HepG2 (cell line): ENCODE results near the gene VARS1. TPM values are rescaled to one million over a fixed set of nuclear protein-coding genes. Genes with fewer than 3 reads are reported as not detected.
A peak's percentile ranks its signal among the peaks of the same experiment; 100 is the strongest.

Experiments used
- DNMT3B ChIP-seq: conservative IDR thresholded peaks from 2 replicates; pipeline ENCODE4 v1.6.1; 2016; ENCODE audit warnings: missing biosample characterization, control low read depth
- EZH2 ChIP-seq: conservative IDR thresholded peaks from 2 replicates; pipeline ENCODE4 v1.6.1; 2012; ENCODE audit warnings: mild to moderate bottlenecking, low read depth, low read length, moderate library complexity
- FOXP4 ChIP-seq: sonication (generic); formaldehyde crosslinking; IDR thresholded peaks from 2 replicates; pipeline ENCODE4 v1.4.0; 2020; ENCODE audit warnings: missing genetic modification reagents
- GTF3A ChIP-seq: sonication (generic); formaldehyde crosslinking; conservative IDR thresholded peaks from 2 replicates; pipeline ENCODE4 v1.4.0; 2020; ENCODE audit warnings: mild to moderate bottlenecking, missing genetic modification reagents
- IKZF5 ChIP-seq: IDR thresholded peaks from 2 replicates; pipeline ENCODE4 v1.6.1; 2018; ENCODE audit warnings: missing genetic modification reagents, mild to moderate bottlenecking, missing compliant biosample characterization
- KAT7 ChIP-seq: IDR thresholded peaks from 2 replicates; pipeline ENCODE4 v1.6.1; 2018; ENCODE audit warnings: borderline replicate concordance, missing compliant biosample characterization
- RBFOX2 ChIP-seq: fragments of 200-400 bp; formaldehyde crosslinking; IDR thresholded peaks from 2 replicates; pipeline ENCODE4 v1.6.1; 2017; ENCODE audit warnings: low read depth, mild to moderate bottlenecking, low read length
- SALL2 ChIP-seq: sonication (generic); formaldehyde crosslinking; IDR thresholded peaks from 2 replicates; pipeline ENCODE4 v1.8.1; 2023; ENCODE audit warnings: mild to moderate bottlenecking, missing genetic modification reagents, inconsistent platforms
- SP2 ChIP-seq: sonication (generic); formaldehyde crosslinking; IDR thresholded peaks from 2 replicates; pipeline ENCODE4 v1.5.1; 2020; ENCODE audit warnings: mild to moderate bottlenecking, missing genetic modification reagents
- ZFP82 ChIP-seq: sonication (generic); formaldehyde crosslinking; IDR thresholded peaks from 2 replicates; pipeline ENCODE4 v1.5.1; 2020; ENCODE audit warnings: mild to moderate bottlenecking, missing genetic modification reagents, borderline replicate concordance
- ZNF138 ChIP-seq: sonication (generic); formaldehyde crosslinking; IDR thresholded peaks from 2 replicates; pipeline ENCODE4 v1.5.0; 2020; ENCODE audit warnings: mild to moderate bottlenecking, low read depth, missing genetic modification reagents
- ZNF282 ChIP-seq: fragments of 450-650 bp; IDR thresholded peaks from 2 replicates; pipeline ENCODE4 v1.6.1; 2018; ENCODE audit not compliant: partially characterized antibody
- ZNF432 ChIP-seq: sonication (generic); formaldehyde crosslinking; IDR thresholded peaks from 2 replicates; pipeline ENCODE4 v1.5.0; 2020; ENCODE audit warnings: missing genetic modification reagents, mild to moderate bottlenecking, borderline replicate concordance
- ZNF543 ChIP-seq: sonication (generic); formaldehyde crosslinking; IDR thresholded peaks from 2 replicates; pipeline ENCODE4 v1.4.0; 2020; ENCODE audit warnings: mild to moderate bottlenecking, missing genetic modification reagents
- ZNF564 ChIP-seq: sonication (generic); formaldehyde crosslinking; IDR thresholded peaks from 2 replicates; pipeline ENCODE4 v1.8.1; 2023; ENCODE audit warnings: mild to moderate bottlenecking, missing genetic modification reagents
- ZNF589 ChIP-seq: sonication (generic); formaldehyde crosslinking; conservative IDR thresholded peaks from 2 replicates; pipeline ENCODE4 v1.8.0; 2022; ENCODE audit warnings: mild to moderate bottlenecking, moderate library complexity, missing genetic modification reagents
- ZNF746 ChIP-seq: sonication (generic); formaldehyde crosslinking; IDR thresholded peaks from 2 replicates; pipeline ENCODE4 v1.8.0; 2022; ENCODE audit warnings: mild to moderate bottlenecking, missing genetic modification reagents
- ZNF749 ChIP-seq: sonication (generic); formaldehyde crosslinking; IDR thresholded peaks from 2 replicates; pipeline ENCODE4 v1.8.0; 2022; ENCODE audit warnings: mild to moderate bottlenecking, missing genetic modification reagents, moderate library complexity, borderline replicate concordance
- polyA plus RNA-seq, 8 experiments: library from polyadenylated mRNA; depleted of rRNA in 3 of 8; stranded (reverse) in 7 of 8; unstranded in 1 of 8; fragments of >200 nt; fragmentation: Illumina TruSeq in 4 of 8; extraction: Trizol in 4 of 8; gene quantifications; 2 replicates each; pipeline versions ENCODE4 v1.2.1 to v1.2.3, GENCODE V29; 2011 to 2016; ENCODE audit warnings: low read depth in 4 of 8, missing spikeins in 1 of 8, mixed read lengths in 1 of 8; ENCODE audit not compliant: insufficient read depth in 1 of 8
- total RNA-seq, 5 experiments: library from RNA; depleted of rRNA; stranded (reverse); fragments of >200 nt; fragmentation: Illumina TruSeq; extraction: Trizol; gene quantifications; 2 replicates each; pipeline ENCODE4 v1.2.3, GENCODE V29; 2016; ENCODE audit warnings: low read depth in 1 of 5

The VARS1 gene
- total and polyA plus RNA-seq, 2 of the 13 experiments (the other 11 are each of a cell fraction or from before 2014, with no cell fraction given), result 14.7 to 56.1 TPM

- TF ChIP-seq ZNF564 (CRISPR knock-in tag) (no peak), ZNF543 (CRISPR knock-in tag) (peak; percentile 45; the same call in 1 of the 2 replicates), ZNF138 (CRISPR knock-in tag) (peak; percentile 96; the same call in 1 of the 2 replicates), RBFOX2 (peak; percentile 69), FOXP4 (CRISPR knock-in tag) (no peak), DNMT3B (CRISPR knock-in tag) (no peak), GTF3A (no peak), ZNF746 (no peak), ZNF432 (CRISPR knock-in tag) (no peak), IKZF5 (peak; percentile 45; the same call in 1 of the 2 replicates), ZNF749 (CRISPR knock-in tag) (no peak), ZNF282 (no peak), SP2 (CRISPR knock-in tag) (peak; percentile 51), KAT7 (no peak), SALL2 (CRISPR knock-in tag) (peak; percentile 16; the same call in 1 of the 2 replicates), EZH2 (no peak), ZFP82 (CRISPR knock-in tag) (no peak), ZNF589 (CRISPR knock-in tag) (0 out of 2 replicates have a peak, but pooled peaks have one; percentile 21)
Measured at GRCh38 chr6:31765910-31766794, 29.4 kb downstream of the VARS1 start (continued).
